ENCODE data around the gene LRRC8C. TPM values are rescaled to one million over a fixed set of nuclear protein-coding genes. Genes with fewer than 3 reads are reported as not detected.

Gene LRRC8C
- total RNA-seq (2022; extraction: Qiagen RNA extraction; ENCODE audit: low read depth): 14.9 to 19.1 TPM (median 17.8 TPM) in 5 replicates

GRCh38 chr1:89632657-89633247 is at the start of gene LRRC8C:
TSS of gene LRRC8C (plus strand) at chr1:89633120. CDS start at chr1:89686474, 53,354 bp downstream.

Other genes with a start within 250 kb of the LRRC8C start
- 4.0 to 6.0 TPM (median 5.4 TPM) in 5 replicates for gene LRRC8B, start 108.3 kb upstream of the LRRC8C start, total RNA-seq (2022; extraction: Qiagen RNA extraction; ENCODE audit: low read depth)
- 33.2 to 47.2 TPM (median 42.4 TPM) in 5 replicates for gene LRRC8D, start 187.9 kb downstream of the LRRC8C start, total RNA-seq (2022; extraction: Qiagen RNA extraction; ENCODE audit: low read depth)